H1 (cell line): ENCODE data around the gene PPP1R14C. TPM values are rescaled to one million over a fixed set of nuclear protein-coding genes. Genes with fewer than 3 reads are reported as not detected.

Source experiments
- CTCF ChIA-PET: fragments of 300-600 bp; sonication (Branson Sonifier 250); formaldehyde crosslinking; loops from one replicate; lab custom pipeline; 2021; ENCODE audit not compliant: partially characterized antibody; lab: Charles Lee
- POLR2A ChIA-PET: fragments of 300-600 bp; sonication (Branson Sonifier 250); formaldehyde crosslinking; loops from one replicate; lab custom pipeline; 2021; ENCODE audit warnings: inconsistent platforms; ENCODE audit not compliant: partially characterized antibody; lab: Charles Lee
- DNase-seq, 2 experiments: peaks; one replicate each; pipeline versions ENCODE4 v3.0.0 to v3.0.0-alpha.2; 2010 to 2022; ENCODE audit warnings: low spot score in 2 of 2, low read depth in 1 of 2, mixed read lengths in 1 of 2
- FAIRE-seq: peaks from 2 replicates; lab custom pipeline; 2011; peaks lifted over from hg19 to GRCh38; lab: Jason Lieb, UNC
- H2AFZ ChIP-seq: 2 replicates; pipeline ENCODE4 v1.8.1; 2012; ENCODE audit warnings: low read length, inconsistent platforms
- H2AK5ac ChIP-seq: 2 replicates; pipeline ENCODE4 v1.6.1; 2013; ENCODE audit warnings: low read depth, low read length
- H2BK120ac ChIP-seq: replicated peaks from 2 replicates; pipeline ENCODE3; 2013; ENCODE audit warnings: low read depth, low read length, inconsistent platforms
- H2BK12ac ChIP-seq: 2 replicates; pipeline ENCODE4 v1.6.1; 2013; ENCODE audit warnings: low read depth, low read length
- H2BK15ac ChIP-seq: 2 replicates; pipeline ENCODE4 v1.6.1; 2013; ENCODE audit warnings: low read length
- H2BK20ac ChIP-seq: 2 replicates; pipeline ENCODE4 v1.6.1; 2013; ENCODE audit warnings: low read length
- H2BK5ac ChIP-seq: 2 replicates; pipeline ENCODE4 v1.6.1; 2013; ENCODE audit warnings: low read depth, low read length
- H3K14ac ChIP-seq: 2 replicates; pipeline ENCODE4 v1.6.1; 2013; ENCODE audit warnings: inconsistent platforms; ENCODE audit not compliant: insufficient read length
- H3K18ac ChIP-seq: 2 replicates; pipeline ENCODE4 v1.6.1; 2013; ENCODE audit warnings: low read length; ENCODE audit errors: extremely low read depth
- H3K23ac ChIP-seq: 2 replicates; pipeline ENCODE4 v1.6.1; 2013; ENCODE audit warnings: inconsistent platforms; ENCODE audit not compliant: insufficient read length
- H3K23me2 ChIP-seq: 2 replicates; pipeline ENCODE4 v1.6.1; 2013; ENCODE audit warnings: low read depth, low read length
- H3K27ac ChIP-seq: 2 replicates; pipeline ENCODE4 v1.6.1; 2011; ENCODE audit warnings: low read depth, low read length, inconsistent platforms
- H3K27me3 ChIP-seq, 4 experiments: replicated peaks in 1 of 4; 1 replicate in 1 of 4; 2 replicates in 3 of 4; pipeline versions ENCODE4 v1.6.1 to v1.8.1; 2011 to 2013; ENCODE audit warnings: low read length in 3 of 4, mild to moderate bottlenecking in 3 of 4, inconsistent platforms in 2 of 4, mixed read lengths in 2 of 4, moderate library complexity in 1 of 4; ENCODE audit not compliant: control insufficient read depth in 3 of 4, insufficient read depth in 3 of 4; ENCODE audit errors: extremely low read depth in 1 of 4
- H3K36me3 ChIP-seq, 4 experiments: 2 replicates each; pipeline versions ENCODE4 v1.6.1 to v1.8.1; 2011 to 2013; ENCODE audit warnings: mild to moderate bottlenecking in 4 of 4, low read length in 3 of 4, moderate library complexity in 2 of 4, control low read depth in 1 of 4, inconsistent platforms in 1 of 4; ENCODE audit not compliant: insufficient read depth in 4 of 4, control insufficient read depth in 2 of 4
- H3K4ac ChIP-seq: replicated peaks from 2 replicates; pipeline ENCODE3; 2013; ENCODE audit warnings: low read length, low read depth, mixed read lengths, inconsistent platforms; ENCODE audit not compliant: insufficient read length
- H3K4me1 ChIP-seq, 4 experiments: replicated peaks in 1 of 4; 1 replicate in 1 of 4; 2 replicates in 3 of 4; pipeline versions ENCODE4 v1.6.1 to v1.8.1; 2011 to 2013; ENCODE audit warnings: low read length in 3 of 4, inconsistent platforms in 2 of 4, mixed read lengths in 1 of 4; ENCODE audit not compliant: insufficient read depth in 4 of 4, control insufficient read depth in 3 of 4
- H3K4me2 ChIP-seq, 2 experiments: 2 replicates each; pipeline versions ENCODE4 v1.6.1 to v1.8.1; 2011 to 2013; ENCODE audit warnings: low read depth in 2 of 2, low read length in 2 of 2, control low read depth in 1 of 2, inconsistent platforms in 1 of 2, mild to moderate bottlenecking in 1 of 2; ENCODE audit not compliant: insufficient read depth in 1 of 2
- H3K4me3 ChIP-seq, 4 experiments: fragments of 200-600, 300-600 bp in 1 of 4; sonication (generic), shearing (Covaris generic), sonication (Bioruptor Twin) in 1 of 4; 2 replicates each; pipeline versions ENCODE4 v1.5.1 to v1.8.1; 2011 to 2016; ENCODE audit warnings: low read length in 4 of 4, low read depth in 3 of 4, control low read depth in 2 of 4, inconsistent platforms in 2 of 4, mild to moderate bottlenecking in 2 of 4, mixed read lengths in 1 of 4, moderate library complexity in 1 of 4; ENCODE audit not compliant: insufficient read depth in 2 of 4; ENCODE audit errors: extremely low read depth in 1 of 4
- H3K56ac ChIP-seq: replicated peaks from 2 replicates; pipeline ENCODE3; 2013; ENCODE audit warnings: low read depth, mild to moderate bottlenecking, mixed read lengths, low read length, inconsistent platforms; ENCODE audit not compliant: insufficient read length
- H3K79me1 ChIP-seq: 2 replicates; pipeline ENCODE4 v1.6.1; 2013; ENCODE audit warnings: low read depth, low read length, control low read depth
- H3K79me2 ChIP-seq, 2 experiments: 2 replicates each; pipeline versions ENCODE4 v1.6.1 to v1.8.1; 2012 to 2013; ENCODE audit warnings: low read length in 2 of 2, mild to moderate bottlenecking in 2 of 2, inconsistent platforms in 1 of 2; ENCODE audit not compliant: insufficient read depth in 2 of 2, control insufficient read depth in 1 of 2
- H3K9ac ChIP-seq, 4 experiments: replicated peaks in 1 of 4; 1 replicate in 1 of 4; 2 replicates in 3 of 4; pipeline versions ENCODE4 v1.6.1 to v1.8.1; 2011 to 2013; ENCODE audit warnings: low read depth in 3 of 4, low read length in 3 of 4, control low read depth in 2 of 4, mild to moderate bottlenecking in 2 of 4, moderate library complexity in 2 of 4, inconsistent platforms in 1 of 4; ENCODE audit errors: extremely low read depth in 1 of 4
- H3K9me3 ChIP-seq, 2 experiments: 2 replicates each; pipeline versions ENCODE4 v1.6.1 to v1.8.1; 2012 to 2013; ENCODE audit warnings: mild to moderate bottlenecking in 2 of 2, moderate library complexity in 2 of 2, control low read depth in 1 of 2, inconsistent platforms in 1 of 2, low read depth in 1 of 2, low read length in 1 of 2, mixed read lengths in 1 of 2; ENCODE audit not compliant: insufficient read depth in 2 of 2
- H4K20me1 ChIP-seq, 2 experiments: replicated peaks in 1 of 2; 2 replicates each; pipeline versions ENCODE3 to v1.8.1; 2011 to 2013; ENCODE audit warnings: inconsistent platforms in 2 of 2, low read length in 2 of 2, mild to moderate bottlenecking in 1 of 2; ENCODE audit not compliant: insufficient read depth in 2 of 2, control insufficient read depth in 1 of 2
- H4K5ac ChIP-seq: 2 replicates; pipeline ENCODE4 v1.6.1; 2013; ENCODE audit warnings: low read length, low read depth, mixed read lengths, inconsistent platforms; ENCODE audit not compliant: insufficient read length
- H4K8ac ChIP-seq: 2 replicates; pipeline ENCODE4 v1.8.0; 2013; ENCODE audit warnings: mild to moderate bottlenecking, moderate library complexity, low read length, inconsistent platforms; ENCODE audit not compliant: insufficient read depth; ENCODE audit errors: extremely low read depth
- H4K91ac ChIP-seq: replicated peaks from 2 replicates; pipeline ENCODE3; 2013; ENCODE audit warnings: low read length, mixed read lengths, inconsistent platforms; ENCODE audit not compliant: insufficient read length
- HDAC2 ChIP-seq, 2 experiments: fragments of 300-600 bp in 1 of 2; sonication (generic) in 1 of 2; IDR thresholded peaks; 2 replicates each; pipeline ENCODE4 v1.6.1; 2011 to 2012; ENCODE audit warnings: low read depth in 2 of 2, low read length in 2 of 2, mild to moderate bottlenecking in 2 of 2, moderate library complexity in 2 of 2, borderline replicate concordance in 1 of 2, inconsistent platforms in 1 of 2
- RBBP5 ChIP-seq: IDR thresholded peaks from 2 replicates; pipeline ENCODE4 v1.7.1; 2012; ENCODE audit warnings: low read depth, mild to moderate bottlenecking, inconsistent platforms, low read length, moderate library complexity, borderline replicate concordance
- SAP30 ChIP-seq: fragments of 300-600 bp; sonication (generic); IDR thresholded peaks from 2 replicates; pipeline ENCODE4 v1.7.1; 2012; ENCODE audit warnings: low read length, moderate library complexity, mild to moderate bottlenecking, inconsistent platforms; ENCODE audit not compliant: insufficient read depth, insufficient replicate concordance
- SP2 ChIP-seq: IDR thresholded peaks from 2 replicates; pipeline ENCODE4 v1.6.1; 2012; ENCODE audit warnings: mild to moderate bottlenecking, low read length, inconsistent platforms
- TAF1 ChIP-seq: IDR thresholded peaks from 2 replicates; pipeline ENCODE4 v1.6.1; 2011; ENCODE audit warnings: mild to moderate bottlenecking, low read depth, low read length
- WGBS, 2 experiments: shearing (Covaris generic) in 1 of 2; methylation state at CpG; one replicate each; pipeline versions ENCODE4 v1.1.6 to v1.1.7; 2013 to 2015; ENCODE audit warnings: low lambda C conversion rate in 2 of 2, mixed read lengths in 2 of 2, inconsistent platforms in 1 of 2, low coverage in 1 of 2, missing lambda C conversion rate in 1 of 2; ENCODE audit not compliant: insufficient replicate concordance in 2 of 2, insufficient coverage in 1 of 2, insufficient read length in 1 of 2; ENCODE audit errors: extremely low coverage in 1 of 2, missing lambda C conversion rate in 1 of 2; 5-methylcytosine and 5-hydroxymethylcytosine counted together
- polyA plus RNA-seq, 7 experiments: library from polyadenylated mRNA; depleted of rRNA in 3 of 7; stranded (reverse) in 5 of 7; unstranded in 2 of 7; fragments of >200 nt in 5 of 7; fragments of 200-250 nt in 2 of 7; gene quantifications; 1 replicate in 5 of 7; 2 replicates in 1 of 7; 4 replicates in 1 of 7; pipeline versions ENCODE4 v1.2.1 to v1.2.3, GENCODE V29; 2011 to 2013; ENCODE audit warnings: missing spikeins in 2 of 7, mixed read lengths in 2 of 7
- total RNA-seq: library from RNA; stranded (reverse); fragmentation: NEBNext Ultra II Directional; extraction: Animal tissue kit (Norgen Biotek cat#: 25700); gene quantifications from 2 replicates; pipeline ENCODE4 v1.2.1, GENCODE V29; 2021
- TF ChIP-seq, protein P1 (sequence below): IDR thresholded peaks from 2 replicates; pipeline ENCODE4 v1.6.1; 2011; ENCODE audit warnings: low read depth, mild to moderate bottlenecking, low read length; ENCODE audit not compliant: insufficient read depth
- TF ChIP-seq, protein P2 (sequence below): IDR thresholded peaks from 2 replicates; pipeline ENCODE4 v1.6.1; 2012; ENCODE audit warnings: low read length, inconsistent platforms
- TF ChIP-seq, protein P3 (sequence below): IDR thresholded peaks from 2 replicates; pipeline ENCODE4 v1.6.1; 2012; ENCODE audit warnings: inconsistent platforms

PPP1R14C gene
- total and polyA plus RNA-seq, 2 of the 8 experiments (the other 6 are each of a cell fraction or from before 2014, with no cell fraction given): 0.30 to 0.61 TPM

DNA sequence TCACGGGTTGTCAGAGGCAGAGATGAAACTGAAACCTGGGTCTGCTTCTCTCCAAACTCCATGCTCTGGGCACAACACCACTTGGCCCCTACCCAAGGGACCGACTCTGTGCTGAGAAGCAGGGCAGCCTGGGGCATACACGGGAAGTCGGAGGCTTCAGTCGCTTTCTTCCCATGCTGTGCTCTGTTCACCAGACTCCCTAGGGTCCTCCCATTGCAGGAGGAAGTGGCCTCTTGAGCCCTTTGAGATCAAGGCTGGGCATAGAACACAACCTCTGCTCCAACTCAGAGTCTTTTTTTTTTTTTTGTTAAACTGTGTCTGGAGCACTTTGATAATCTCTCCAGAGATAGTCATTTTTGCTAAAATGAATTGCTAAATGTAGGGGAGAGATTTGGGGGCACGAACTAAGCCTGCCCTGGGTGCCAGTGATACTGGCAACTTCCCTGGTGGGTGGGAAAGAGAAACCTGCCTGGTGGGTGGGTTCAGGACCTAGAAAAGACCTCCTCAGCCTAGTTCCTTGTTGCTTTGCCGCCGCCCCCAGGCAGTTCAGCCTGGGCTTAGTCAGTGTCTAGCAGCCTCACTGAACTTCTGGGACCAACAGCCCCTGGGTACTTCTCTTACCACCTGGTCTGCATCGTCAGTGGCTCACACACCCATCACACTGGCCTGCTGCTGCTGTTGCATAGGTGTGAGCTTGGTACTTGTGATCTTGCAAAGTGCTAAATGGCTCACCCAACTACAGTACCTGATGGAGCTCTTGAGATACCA, 62.0 kb downstream of the PPP1R14C start:
- Histone ChIP-seq H3K56ac (no peak overlapping the region), H4K91ac (no peak overlapping the region), H4K5ac (no peak overlapping the region), H3K23me2 (peaks cover 6% of the 10 kb centered on the region; the same call in 1 of the 2 replicates), H3K18ac (no peak overlapping the region), H2BK5ac (no peak overlapping the region), H3K9me3 (no peaks in the 10 kb centered on the region), H3K79me1 (no peaks in the 10 kb centered on the region), H2BK12ac (no peak overlapping the region), H3K4me1 (no peaks in the 10 kb centered on the region), H3K27me3 (no peaks in the 10 kb centered on the region), H2BK120ac (no peak overlapping the region), H3K4me3 (no peak overlapping the region), H3K36me3 (no peaks in the 10 kb centered on the region), H2BK15ac (no peak overlapping the region), H3K27ac (no peak overlapping the region), H2AFZ (no peak overlapping the region), H3K14ac (no peak overlapping the region), H3K4ac (no peak overlapping the region), H3K9ac (no peak overlapping the region), H3K23ac (no peak overlapping the region), H2AK5ac (no peak overlapping the region), H3K4me2 (no peak overlapping the region), H2BK20ac (no peak overlapping the region), H4K20me1 (peaks cover 0 to 2% of the 10 kb centered on the region in 2 experiments), H4K8ac (no peak overlapping the region), H3K79me2 (no peaks in the 10 kb centered on the region)
- FAIRE-seq (no peak), DNase-seq (no peak)
- CTCF ChIA-PET: interaction anchor here (0.8 to 2.2 kb wide), 2 partner anchors 11 to 19 kb away, joined by 3 to 8 read pairs; no protein-coding TSS in a partner anchor
- TF ChIP-seq, protein P1, sequence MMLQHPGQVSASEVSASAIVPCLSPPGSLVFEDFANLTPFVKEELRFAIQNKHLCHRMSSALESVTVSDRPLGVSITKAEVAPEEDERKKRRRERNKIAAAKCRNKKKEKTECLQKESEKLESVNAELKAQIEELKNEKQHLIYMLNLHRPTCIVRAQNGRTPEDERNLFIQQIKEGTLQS: no peak
- no peak for TF ChIP-seq RBBP5
- TF ChIP-seq SAP30: no peak
- no peak for TF ChIP-seq SP2
- TF ChIP-seq, protein P2, sequence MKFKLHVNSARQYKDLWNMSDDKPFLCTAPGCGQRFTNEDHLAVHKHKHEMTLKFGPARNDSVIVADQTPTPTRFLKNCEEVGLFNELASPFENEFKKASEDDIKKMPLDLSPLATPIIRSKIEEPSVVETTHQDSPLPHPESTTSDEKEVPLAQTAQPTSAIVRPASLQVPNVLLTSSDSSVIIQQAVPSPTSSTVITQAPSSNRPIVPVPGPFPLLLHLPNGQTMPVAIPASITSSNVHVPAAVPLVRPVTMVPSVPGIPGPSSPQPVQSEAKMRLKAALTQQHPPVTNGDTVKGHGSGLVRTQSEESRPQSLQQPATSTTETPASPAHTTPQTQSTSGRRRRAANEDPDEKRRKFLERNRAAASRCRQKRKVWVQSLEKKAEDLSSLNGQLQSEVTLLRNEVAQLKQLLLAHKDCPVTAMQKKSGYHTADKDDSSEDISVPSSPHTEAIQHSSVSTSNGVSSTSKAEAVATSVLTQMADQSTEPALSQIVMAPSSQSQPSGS: no peak
- no peak for TF ChIP-seq HDAC2 (IDR thresholded peaks at IDR 0.05; ENCODE audit: borderline replicate concordance in 1 of 2, low read depth in 2 of 2, low read length in 2 of 2)
- no peak for TF ChIP-seq TAF1
- TF ChIP-seq, protein P3, sequence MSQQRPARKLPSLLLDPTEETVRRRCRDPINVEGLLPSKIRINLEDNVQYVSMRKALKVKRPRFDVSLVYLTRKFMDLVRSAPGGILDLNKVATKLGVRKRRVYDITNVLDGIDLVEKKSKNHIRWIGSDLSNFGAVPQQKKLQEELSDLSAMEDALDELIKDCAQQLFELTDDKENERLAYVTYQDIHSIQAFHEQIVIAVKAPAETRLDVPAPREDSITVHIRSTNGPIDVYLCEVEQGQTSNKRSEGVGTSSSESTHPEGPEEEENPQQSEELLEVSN: no peak
- POLR2A ChIA-PET: no interaction called here
- WGBS, 2 experiments: 95% methylated on average over 8 of the region's 9 CpGs; no CpG with 5 or more reads in 1 of the 2 experiments
